HL-60 (cell line): Measurements from ENCODE around the gene RNH1.
"Not testable (repeated sequence)": the region's sequence is repeated elsewhere in the genome, so short reads cannot be mapped to it uniquely, and the experiment has no call there.

Experiments used
- DNase-seq, 2 experiments: peaks; one replicate each; pipeline ENCODE4 v3.0.0-alpha.2; 2010 to 2020; ENCODE audit warnings: low read depth in 1 of 2, low spot score in 1 of 2
- H3K27ac ChIP-seq: fragments of 250-450 bp; sonication (Bioruptor Pico); replicated peaks from 2 replicates; pipeline ENCODE4 v1.5.1; 2020; ENCODE audit warnings: mild to moderate bottlenecking, moderate library complexity
- H3K27me3 ChIP-seq: fragments of 250-450 bp; sonication (Bioruptor Pico); 2 replicates; pipeline ENCODE4 v1.5.1; 2021; ENCODE audit warnings: mild to moderate bottlenecking, moderate library complexity; ENCODE audit not compliant: insufficient read depth, poor library complexity, severe bottlenecking
- H3K4me3 ChIP-seq: replicated peaks from 2 replicates; pipeline ENCODE4 v1.5.1; 2011; ENCODE audit warnings: mild to moderate bottlenecking, control low read depth, low read length; ENCODE audit not compliant: insufficient read depth
- GABPA ChIP-seq: IDR thresholded peaks from 2 replicates; pipeline ENCODE4 v1.6.1; 2012; ENCODE audit warnings: low read depth
- POLR2AphosphoS5 ChIP-seq: IDR thresholded peaks from 2 replicates; pipeline ENCODE4 v1.6.1; 2012; ENCODE audit warnings: low read depth
- SPI1 ChIP-seq: IDR thresholded peaks from 2 replicates; pipeline ENCODE4 v1.6.1; 2012; ENCODE audit warnings: low read depth, mild to moderate bottlenecking, borderline replicate concordance
- TF ChIP-seq, protein P1 (sequence below): IDR thresholded peaks from one replicate; pipeline ENCODE4 v1.5.1; 2011; ENCODE audit warnings: low read length, control low read depth, inconsistent platforms; ENCODE audit not compliant: insufficient read depth
- TF ChIP-seq, protein P2 (sequence below): IDR thresholded peaks from 2 replicates; pipeline ENCODE4 v1.6.1; 2012; ENCODE audit warnings: low read depth; ENCODE audit not compliant: insufficient replicate concordance

Gene RNH1

DNA sequence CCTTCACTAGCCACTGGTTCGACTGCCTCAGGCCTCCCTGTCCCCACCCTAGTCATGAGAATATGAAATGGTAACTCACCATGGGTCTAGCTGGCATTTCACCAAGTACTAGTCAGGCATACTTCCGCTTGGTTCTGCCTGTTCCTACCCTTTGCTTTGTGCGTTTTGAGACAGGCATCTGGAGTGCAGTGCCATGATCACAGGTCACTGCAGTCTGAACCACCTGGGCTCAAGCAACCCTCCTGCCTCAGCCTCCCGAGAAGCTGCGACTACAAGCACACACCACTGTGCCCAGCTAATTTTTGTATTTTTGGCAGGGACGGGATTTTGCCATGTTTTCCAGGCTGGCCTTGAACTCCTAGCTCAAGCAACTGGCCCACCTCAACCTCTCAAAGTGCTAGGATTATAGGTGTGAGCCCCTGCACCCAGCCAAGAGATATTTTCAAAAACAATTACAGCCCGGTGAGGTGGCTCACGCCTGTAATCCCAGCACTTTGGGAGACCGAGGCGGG is 14.2 kb upstream of the RNH1 start:
- DNase-seq = no peak
- no peak for TF ChIP-seq GABPA
- TF ChIP-seq, protein P1, sequence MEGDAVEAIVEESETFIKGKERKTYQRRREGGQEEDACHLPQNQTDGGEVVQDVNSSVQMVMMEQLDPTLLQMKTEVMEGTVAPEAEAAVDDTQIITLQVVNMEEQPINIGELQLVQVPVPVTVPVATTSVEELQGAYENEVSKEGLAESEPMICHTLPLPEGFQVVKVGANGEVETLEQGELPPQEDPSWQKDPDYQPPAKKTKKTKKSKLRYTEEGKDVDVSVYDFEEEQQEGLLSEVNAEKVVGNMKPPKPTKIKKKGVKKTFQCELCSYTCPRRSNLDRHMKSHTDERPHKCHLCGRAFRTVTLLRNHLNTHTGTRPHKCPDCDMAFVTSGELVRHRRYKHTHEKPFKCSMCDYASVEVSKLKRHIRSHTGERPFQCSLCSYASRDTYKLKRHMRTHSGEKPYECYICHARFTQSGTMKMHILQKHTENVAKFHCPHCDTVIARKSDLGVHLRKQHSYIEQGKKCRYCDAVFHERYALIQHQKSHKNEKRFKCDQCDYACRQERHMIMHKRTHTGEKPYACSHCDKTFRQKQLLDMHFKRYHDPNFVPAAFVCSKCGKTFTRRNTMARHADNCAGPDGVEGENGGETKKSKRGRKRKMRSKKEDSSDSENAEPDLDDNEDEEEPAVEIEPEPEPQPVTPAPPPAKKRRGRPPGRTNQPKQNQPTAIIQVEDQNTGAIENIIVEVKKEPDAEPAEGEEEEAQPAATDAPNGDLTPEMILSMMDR = no peak
- no peak for TF ChIP-seq SPI1
- TF ChIP-seq, protein P2, sequence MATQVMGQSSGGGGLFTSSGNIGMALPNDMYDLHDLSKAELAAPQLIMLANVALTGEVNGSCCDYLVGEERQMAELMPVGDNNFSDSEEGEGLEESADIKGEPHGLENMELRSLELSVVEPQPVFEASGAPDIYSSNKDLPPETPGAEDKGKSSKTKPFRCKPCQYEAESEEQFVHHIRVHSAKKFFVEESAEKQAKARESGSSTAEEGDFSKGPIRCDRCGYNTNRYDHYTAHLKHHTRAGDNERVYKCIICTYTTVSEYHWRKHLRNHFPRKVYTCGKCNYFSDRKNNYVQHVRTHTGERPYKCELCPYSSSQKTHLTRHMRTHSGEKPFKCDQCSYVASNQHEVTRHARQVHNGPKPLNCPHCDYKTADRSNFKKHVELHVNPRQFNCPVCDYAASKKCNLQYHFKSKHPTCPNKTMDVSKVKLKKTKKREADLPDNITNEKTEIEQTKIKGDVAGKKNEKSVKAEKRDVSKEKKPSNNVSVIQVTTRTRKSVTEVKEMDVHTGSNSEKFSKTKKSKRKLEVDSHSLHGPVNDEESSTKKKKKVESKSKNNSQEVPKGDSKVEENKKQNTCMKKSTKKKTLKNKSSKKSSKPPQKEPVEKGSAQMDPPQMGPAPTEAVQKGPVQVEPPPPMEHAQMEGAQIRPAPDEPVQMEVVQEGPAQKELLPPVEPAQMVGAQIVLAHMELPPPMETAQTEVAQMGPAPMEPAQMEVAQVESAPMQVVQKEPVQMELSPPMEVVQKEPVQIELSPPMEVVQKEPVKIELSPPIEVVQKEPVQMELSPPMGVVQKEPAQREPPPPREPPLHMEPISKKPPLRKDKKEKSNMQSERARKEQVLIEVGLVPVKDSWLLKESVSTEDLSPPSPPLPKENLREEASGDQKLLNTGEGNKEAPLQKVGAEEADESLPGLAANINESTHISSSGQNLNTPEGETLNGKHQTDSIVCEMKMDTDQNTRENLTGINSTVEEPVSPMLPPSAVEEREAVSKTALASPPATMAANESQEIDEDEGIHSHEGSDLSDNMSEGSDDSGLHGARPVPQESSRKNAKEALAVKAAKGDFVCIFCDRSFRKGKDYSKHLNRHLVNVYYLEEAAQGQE = no peak
- no peak for TF ChIP-seq POLR2AphosphoS5

DNA sequence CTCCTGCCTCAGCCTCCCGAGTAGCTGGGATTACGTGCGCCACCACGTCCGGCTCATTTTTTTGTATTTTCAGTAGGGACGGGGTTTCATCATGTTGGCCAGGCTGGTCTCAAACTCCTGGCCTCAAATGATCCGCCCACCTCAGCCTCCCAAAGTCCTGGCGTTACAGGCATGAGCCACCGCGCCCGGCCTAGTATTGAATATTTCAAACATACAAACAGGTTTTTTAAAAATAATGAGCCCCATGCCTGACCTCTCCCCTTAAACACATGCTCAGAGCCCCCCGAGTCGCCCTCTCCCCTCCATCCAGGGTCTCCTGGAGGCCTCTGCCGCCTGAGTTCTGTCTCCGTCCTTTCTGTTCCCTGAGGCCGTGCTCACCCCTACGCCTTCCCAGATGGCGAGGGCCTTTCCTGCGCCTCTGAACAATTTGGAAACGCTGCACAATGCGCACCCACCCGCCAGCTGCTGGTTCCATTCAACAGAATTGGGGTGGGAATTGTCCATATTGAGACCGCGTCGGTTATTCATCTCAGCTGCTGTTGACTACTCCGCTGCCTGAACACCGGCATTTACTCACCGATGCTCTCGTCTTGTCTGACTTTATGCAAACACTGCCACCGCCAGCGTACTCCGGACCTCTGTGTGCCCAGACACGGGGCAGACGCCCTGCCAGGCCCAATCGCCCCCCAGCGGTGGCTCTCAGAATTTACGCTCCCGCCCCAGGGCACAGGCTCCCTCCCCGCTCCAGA is 13.6 kb upstream of the RNH1 start:
- no peak overlapping the region for H3K27ac ChIP-seq
- no peak for DNase-seq
- H3K4me3 ChIP-seq = no peak overlapping the region
- H3K27me3 ChIP-seq = no peaks in the 10 kb centered on the region
- no peak for TF ChIP-seq SPI1
- TF ChIP-seq, protein P2 = no peak
- no peak for TF ChIP-seq GABPA
- TF ChIP-seq, protein P1 = no peak
- no peak for TF ChIP-seq POLR2AphosphoS5

More for the DNA sequence above, 14.2 kb upstream of the RNH1 start:
- H3K27me3 ChIP-seq = no peaks in the 10 kb centered on the region
- H3K27ac ChIP-seq = no peak overlapping the region
- no peak overlapping the region for H3K4me3 ChIP-seq

DNA sequence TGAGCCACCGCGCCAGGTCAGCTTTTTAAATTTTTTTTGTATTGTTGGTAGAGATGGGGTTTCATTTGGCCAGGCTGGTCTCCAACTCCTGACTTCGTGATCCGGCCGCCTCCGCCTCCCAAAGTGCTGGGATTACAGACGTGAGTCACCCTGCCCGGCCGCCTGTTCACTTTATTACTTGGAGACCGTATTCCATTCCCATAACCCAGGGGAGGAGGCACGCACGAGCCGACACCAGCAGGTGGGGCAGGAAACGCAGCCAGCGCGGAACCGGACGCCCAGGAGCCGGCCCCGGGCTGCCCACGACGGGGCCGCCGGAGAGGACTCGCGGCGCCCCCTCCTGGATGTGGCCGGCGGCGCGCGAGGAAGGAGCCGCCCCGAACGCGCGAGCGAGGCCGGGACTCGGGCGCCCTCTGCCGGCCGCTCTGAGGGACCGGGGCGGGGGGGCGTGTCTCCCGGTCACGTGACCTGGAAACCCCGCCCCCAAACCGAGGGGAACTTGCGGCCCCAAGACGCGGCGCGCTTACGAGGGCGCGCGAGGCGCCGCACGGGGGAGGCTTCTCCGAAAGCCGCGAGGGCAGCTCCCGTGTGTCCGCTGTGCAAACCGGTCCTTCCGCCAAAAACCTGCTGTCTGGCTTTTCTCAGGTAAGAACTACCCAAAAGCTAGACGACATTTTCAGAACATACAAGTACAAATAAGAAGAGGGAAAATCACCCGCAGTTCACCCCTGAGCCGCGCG is 11.6 kb upstream of the RNH1 start:
- DNase-seq = peak; percentile 83 to 90
- TF ChIP-seq, protein P1 = peak; percentile 68
- TF ChIP-seq POLR2AphosphoS5 = no peak
- TF ChIP-seq, protein P2 = no peak
- TF ChIP-seq GABPA = 0 out of 2 replicates have a peak, but pooled peaks have one; percentile 21
- peak; percentile 12; the same call in 1 of the 2 replicates for TF ChIP-seq SPI1
- H3K27ac ChIP-seq = peak overlapping the region; percentile 39; the same call in 1 of the 2 replicates
- no peaks in the 10 kb centered on the region for H3K27me3 ChIP-seq
- H3K4me3 ChIP-seq = no peak overlapping the region

DNA sequence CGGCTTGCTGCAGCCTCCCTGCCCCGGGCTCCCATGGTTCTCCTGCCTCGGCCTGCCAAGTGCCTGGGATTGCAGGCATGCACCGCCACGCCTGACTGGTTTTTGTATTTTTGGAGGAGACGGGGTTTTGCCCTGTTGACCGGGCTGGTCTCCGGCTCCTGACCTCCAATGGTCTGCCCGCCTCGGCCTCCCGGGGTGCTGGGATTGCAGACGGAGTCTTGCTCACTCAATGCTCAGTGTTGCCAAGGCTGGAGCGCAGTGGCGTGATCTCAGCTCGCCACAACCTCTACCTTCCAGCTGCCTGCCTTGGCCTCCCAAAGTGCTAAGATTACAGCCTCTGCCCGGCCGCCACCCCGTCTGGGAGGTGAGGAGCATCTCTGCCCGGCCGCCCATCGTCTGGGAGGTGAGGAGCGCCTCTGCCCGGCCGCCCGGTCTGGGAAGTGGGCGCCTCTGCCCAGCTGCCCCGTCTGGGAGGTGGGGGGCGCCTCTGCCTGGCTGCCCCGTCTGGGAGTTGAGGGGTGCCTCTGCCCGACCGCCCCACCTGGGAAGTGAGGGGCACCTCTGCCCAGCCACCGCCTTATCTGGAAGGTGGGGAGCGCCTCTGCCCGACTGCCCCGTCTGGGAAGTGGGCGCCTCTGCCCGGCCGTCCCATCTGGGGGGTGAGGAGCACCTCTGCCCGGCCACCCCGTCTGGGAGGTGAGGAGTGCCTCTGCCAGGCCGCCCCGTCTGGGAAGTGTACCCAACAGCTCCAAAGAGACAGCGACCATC is 10.1 kb upstream of the RNH1 start:
- H3K27me3 ChIP-seq, DNase-seq, H3K27ac ChIP-seq, H3K4me3 ChIP-seq: not testable (repeated sequence)
